ENCODE measurements around the gene MT1F. TPM values are rescaled to one million over a fixed set of nuclear protein-coding genes. Genes with fewer than 3 reads are reported as not detected.

Gene MT1F
- total RNA-seq, 2 donors from 2014 or later = 3.1 to 3.9 TPM

DNA sequence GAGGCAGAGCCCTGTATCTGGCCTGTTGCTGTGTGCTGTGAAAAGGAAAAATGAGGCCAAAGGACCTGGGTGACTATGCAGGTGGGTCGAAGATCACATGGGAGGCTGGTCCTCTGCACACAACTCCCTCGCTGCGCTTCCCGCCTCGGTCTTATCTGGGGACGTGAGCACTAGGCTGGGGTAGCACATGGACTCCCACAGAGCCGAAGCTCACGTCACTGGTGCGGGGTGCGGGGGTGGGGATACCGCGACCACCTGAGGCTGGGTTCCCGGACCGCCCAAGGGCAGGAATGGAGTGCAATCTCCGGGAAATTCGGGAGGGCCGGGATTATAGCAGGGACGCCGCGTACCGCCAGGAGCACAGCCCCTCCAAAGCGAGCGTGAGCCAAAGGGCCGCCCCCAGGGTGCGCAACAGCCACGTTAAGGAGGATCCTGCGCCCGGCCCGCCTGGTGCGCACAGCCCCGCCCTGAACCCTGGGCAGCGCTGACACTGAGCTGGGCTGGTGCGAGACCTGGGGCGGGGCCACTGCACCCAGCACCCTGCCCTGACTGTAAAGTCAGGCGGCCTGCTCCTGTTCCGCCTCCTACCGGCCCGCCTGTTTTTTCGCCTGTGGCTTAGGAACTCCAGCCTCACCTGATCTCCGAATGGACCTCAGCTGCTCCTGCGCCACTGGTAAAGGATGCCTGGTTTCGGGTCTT is 14.5 kb upstream of the MT1F start:
- DNase-seq (ENCODE audit: low spot score) (peak; percentile 60), ATAC-seq (ENCODE audit: insufficient number of reproducible peaks, low FRiP score, low read depth) (peak; percentile 17)
- peak overlapping the region; percentile 67 for H3K4me3 ChIP-seq
- peak overlapping the region; percentile 55 to 58 for H3K27ac ChIP-seq
- peak; percentile 37 for TF ChIP-seq CTCF (IDR thresholded peaks at IDR 0.05)
- no peaks in the 10 kb centered on the region for H3K9me3 ChIP-seq
- H3K27me3 ChIP-seq (replicated peaks; ENCODE audit: insufficient read depth) = no peaks in the 10 kb centered on the region
- no peaks in the 10 kb centered on the region for H3K36me3 ChIP-seq
- peaks cover 4 to 25% of the 10 kb centered on the region in 2 donors for H3K4me1 ChIP-seq (ENCODE audit: control insufficient read depth in 1 of 2, low read depth in 2 of 2)

GRCh38 chr16:56643833-56644232 is 13.9 kb upstream of the MT1F start:
- ATAC-seq (ENCODE audit: insufficient number of reproducible peaks, low FRiP score, low read depth) (no peak), DNase-seq (ENCODE audit: low spot score) (no peak)
- H3K4me3 ChIP-seq = peak overlapping the region; percentile 67
- H3K36me3 ChIP-seq = no peaks in the 10 kb centered on the region
- peak overlapping the region in 1 of 2 donors; percentile 55 for H3K27ac ChIP-seq
- H3K9me3 ChIP-seq = no peaks in the 10 kb centered on the region
- H3K4me1 ChIP-seq (ENCODE audit: control insufficient read depth in 1 of 2, low read depth in 2 of 2) = peaks cover 4 to 19% of the 10 kb centered on the region in 2 donors
- no peak for TF ChIP-seq CTCF (IDR thresholded peaks at IDR 0.05)
- no peaks in the 10 kb centered on the region for H3K27me3 ChIP-seq (replicated peaks; ENCODE audit: insufficient read depth)

GRCh38 chr16:56645311-56645710 is 12.4 kb upstream of the MT1F start:
- TF ChIP-seq CTCF (IDR thresholded peaks at IDR 0.05) = no peak
- no peak overlapping the region for H3K27ac ChIP-seq
- peaks cover 4 to 16% of the 10 kb centered on the region in 2 donors for H3K4me1 ChIP-seq (ENCODE audit: control insufficient read depth in 1 of 2, low read depth in 2 of 2)
- H3K27me3 ChIP-seq (replicated peaks; ENCODE audit: insufficient read depth) = no peaks in the 10 kb centered on the region
- H3K36me3 ChIP-seq = no peaks in the 10 kb centered on the region
- H3K9me3 ChIP-seq = no peaks in the 10 kb centered on the region
- no peak for ATAC-seq (ENCODE audit: insufficient number of reproducible peaks, low FRiP score, low read depth)
- no peak for DNase-seq (ENCODE audit: low spot score)
- no peak overlapping the region for H3K4me3 ChIP-seq

DNA sequence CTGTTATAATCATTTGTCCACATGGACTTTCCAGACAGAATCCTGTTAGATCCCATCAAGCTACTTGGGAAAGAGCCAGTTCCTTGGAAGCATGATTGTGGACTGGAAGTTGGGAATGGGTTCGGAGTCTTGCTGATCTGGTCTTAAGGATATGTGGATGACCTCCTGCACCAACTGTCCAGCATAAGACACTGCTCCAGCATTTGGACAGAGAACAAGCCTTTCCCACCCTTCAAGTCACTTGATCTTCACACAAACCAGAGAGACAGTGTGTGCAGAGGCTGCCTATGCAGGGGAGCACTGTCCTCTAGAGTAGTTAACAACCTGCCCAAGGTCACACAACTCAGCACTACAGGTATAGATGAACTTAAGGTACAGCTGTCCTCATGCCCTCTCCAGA is 11.9 kb upstream of the MT1F start:
- Histone ChIP-seq H3K9me3 (no peaks in the 10 kb centered on the region), H3K27me3 (replicated peaks; ENCODE audit: insufficient read depth) (no peaks in the 10 kb centered on the region), H3K4me3 (no peak overlapping the region), H3K4me1 (ENCODE audit: control insufficient read depth in 1 of 2, low read depth in 2 of 2) (peaks cover 4 to 16% of the 10 kb centered on the region in 2 donors), H3K27ac (no peak overlapping the region), H3K36me3 (no peaks in the 10 kb centered on the region)
- no peak for DNase-seq (ENCODE audit: low spot score)
- no peak for ATAC-seq (ENCODE audit: insufficient number of reproducible peaks, low FRiP score, low read depth)
- no peak for TF ChIP-seq CTCF (IDR thresholded peaks at IDR 0.05)

DNA sequence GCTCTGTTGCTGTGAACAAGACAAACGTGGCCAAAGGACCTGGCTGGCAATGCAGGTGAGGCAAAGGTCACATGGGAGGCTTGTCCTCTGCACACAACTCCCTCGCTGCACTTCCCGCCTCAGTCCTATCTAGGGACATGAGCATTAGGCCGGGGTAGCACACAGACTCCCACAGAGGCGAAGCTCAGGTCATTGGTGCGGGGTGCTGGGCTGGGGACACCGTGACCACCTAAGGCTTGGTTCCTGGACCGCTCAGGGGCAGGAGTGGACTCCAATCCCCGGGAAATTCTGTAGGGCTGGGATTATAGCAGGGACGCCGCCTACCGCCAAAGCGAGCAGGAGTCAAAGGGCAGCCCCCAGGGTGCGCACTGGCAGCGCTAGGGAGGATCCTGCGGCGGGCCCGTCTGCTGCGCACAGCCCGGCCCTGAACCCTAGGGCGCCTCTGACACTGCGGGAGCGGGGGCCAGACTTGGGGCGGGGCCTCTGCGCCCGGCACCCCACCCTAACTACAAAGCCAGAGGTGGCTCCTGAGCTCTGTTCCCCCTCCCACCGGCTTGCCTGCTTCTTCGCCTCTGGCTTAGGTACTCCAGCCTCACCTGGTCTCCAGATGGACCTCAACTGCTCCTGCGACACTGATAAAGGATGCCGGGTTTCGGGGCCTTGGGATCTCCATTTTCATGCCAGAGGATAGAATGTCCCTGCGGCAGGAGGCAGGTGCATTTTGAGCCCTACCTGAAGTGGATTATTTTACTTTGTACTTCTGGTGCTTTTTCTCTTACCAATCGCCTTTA is 9.9 kb upstream of the MT1F start:
- Histone ChIP-seq H3K36me3 (no peaks in the 10 kb centered on the region), H3K9me3 (no peaks in the 10 kb centered on the region), H3K4me1 (ENCODE audit: control insufficient read depth in 1 of 2, low read depth in 2 of 2) (peaks cover 4 to 14% of the 10 kb centered on the region in 2 donors), H3K4me3 (no peak overlapping the region), H3K27me3 (replicated peaks; ENCODE audit: insufficient read depth) (no peaks in the 10 kb centered on the region), H3K27ac (no peak overlapping the region)
- DNase-seq (ENCODE audit: low spot score) = no peak
- no peak for ATAC-seq (ENCODE audit: insufficient number of reproducible peaks, low FRiP score, low read depth)
- no peak for TF ChIP-seq CTCF (IDR thresholded peaks at IDR 0.05)
